ENCODE measurements around the gene FTCD. TPM values are rescaled to one million over a fixed set of nuclear protein-coding genes. Genes with fewer than 3 reads are reported as not detected.

Gene FTCD
- total and polyA plus RNA-seq, 9 of the 15 experiments (the other 6 are each of a cell fraction or from before 2014, with no cell fraction given) = 0.11 to 1.6 (median 0.67) TPM; not detected in 5

GRCh38 chr21:46116189-46116775, 39.1 kb downstream of the FTCD start:
- Histone ChIP-seq H3K9me1 (ENCODE audit: control insufficient read depth, insufficient read depth, low read length) (no peaks in the 10 kb centered on the region), H4K20me1 (replicated peaks; ENCODE audit: control insufficient read depth, insufficient read depth, low read length) (no peaks in the 10 kb centered on the region; the same call in 1 of the 2 replicates), H3K27me3 (ENCODE audit: control insufficient read depth in 2 of 2, insufficient read depth in 2 of 2, low read length in 2 of 2) (peaks cover 26 to 82% of the 10 kb centered on the region in 2 experiments; a peak in 4 of 5 replicates), H3K9ac (ENCODE audit: insufficient read depth in 1 of 2, low read depth in 2 of 2, low read length in 2 of 2) (no peak overlapping the region), H3K79me2 (ENCODE audit: control insufficient read depth, insufficient read depth, low read length) (no peaks in the 10 kb centered on the region), H3K4me1 (replicated peaks in 1 of 2; ENCODE audit: control insufficient read depth in 2 of 2, insufficient read depth in 2 of 2, low read length in 2 of 2) (peaks cover 0 to 57% of the 10 kb centered on the region in 2 experiments; a peak in 2 of 5 replicates), H3K27ac (ENCODE audit: extremely low read depth, low read depth, low read length) (no peak overlapping the region), H3K9me3 (replicated peaks; ENCODE audit: control insufficient read depth, insufficient read depth, low read depth, low read length) (no peaks in the 10 kb centered on the region; the same call in 1 of the 2 replicates), H2AFZ (ENCODE audit: low read depth, low read length) (no peak overlapping the region), H3K36me3 (ENCODE audit: control insufficient read depth, insufficient read depth, low read length) (no peaks in the 10 kb centered on the region), H3K4me2 (ENCODE audit: insufficient read depth, low read length) (no peak overlapping the region), H3K4me3 (no peak overlapping the region)
- DNase-seq (ENCODE audit: extremely low read depth in 1 of 4, low spot score in 3 of 4) (no peak), ATAC-seq (no peak), FAIRE-seq (no peak)
- no TSS peak for BruUV-seq (replicated peaks)
- CTCF ChIA-PET (ENCODE audit: low intra/inter-chr PET ratio) = no interaction called here
- in situ Hi-C loops (cut with MboI) = no loop called here
- no peak for TF ChIP-seq PTRF (tag; IDR thresholded peaks at IDR 0.05)
- no peak for TF ChIP-seq PHB (CRISPR knock-in tag; IDR thresholded peaks at IDR 0.05)
- TF ChIP-seq TAF7 (tag; IDR thresholded peaks at IDR 0.05) = no peak
- TF ChIP-seq HINFP (tag; conservative IDR thresholded peaks at IDR 0.05; ENCODE audit: low read depth) = no peak
- no peak for TF ChIP-seq ETS2 (tag; IDR thresholded peaks at IDR 0.05; ENCODE audit: borderline replicate concordance, poor library complexity, severe bottlenecking)
- no peak for TF ChIP-seq C11orf30 (IDR thresholded peaks at IDR 0.05; ENCODE audit: low read depth)
- TF ChIP-seq ZNF253 (CRISPR knock-in tag; conservative IDR thresholded peaks at IDR 0.05) = no peak
- TF ChIP-seq MTF1 (CRISPR knock-in tag; IDR thresholded peaks at IDR 0.05; ENCODE audit: borderline replicate concordance) = no peak
- TF ChIP-seq ZNF3 (CRISPR knock-in tag; IDR thresholded peaks at IDR 0.05) = no peak
- TF ChIP-seq ZBTB33 (CRISPR knock-in tag; IDR thresholded peaks at IDR 0.05) = no peak
- TF ChIP-seq ILF3 (IDR thresholded peaks at IDR 0.05; ENCODE audit: borderline replicate concordance) = no peak
- TF ChIP-seq E2F5 (CRISPR knock-in tag; IDR thresholded peaks at IDR 0.05) = no peak
- TF ChIP-seq NCOA2 (IDR thresholded peaks at IDR 0.05; ENCODE audit: partially characterized antibody in 2 of 2) = no peak
- TF ChIP-seq DMBX1 (CRISPR knock-in tag; IDR thresholded peaks at IDR 0.05; ENCODE audit: borderline replicate concordance) = no peak
- TF ChIP-seq ZFP91 (CRISPR knock-in tag; IDR thresholded peaks at IDR 0.05) = no peak
- TF ChIP-seq ZNF778 (CRISPR knock-in tag; IDR thresholded peaks at IDR 0.05) = no peak
- intact Hi-C loops (cut with micrococcal nuclease) = no loop called here
- POLR2A ChIA-PET = interaction anchor here (0.6 to 0.7 kb wide), 2 partner anchors 14 to 289 kb away, joined by 3 read pairs; no protein-coding TSS in a partner anchor
- 15% methylated on average over 19 of the region's 20 CpGs for WGBS (ENCODE audit: insufficient coverage, low coverage, missing lambda C conversion rate)
